Measurements from ENCODE around the gene TCEA2.

The TCEA2 gene

DNA sequence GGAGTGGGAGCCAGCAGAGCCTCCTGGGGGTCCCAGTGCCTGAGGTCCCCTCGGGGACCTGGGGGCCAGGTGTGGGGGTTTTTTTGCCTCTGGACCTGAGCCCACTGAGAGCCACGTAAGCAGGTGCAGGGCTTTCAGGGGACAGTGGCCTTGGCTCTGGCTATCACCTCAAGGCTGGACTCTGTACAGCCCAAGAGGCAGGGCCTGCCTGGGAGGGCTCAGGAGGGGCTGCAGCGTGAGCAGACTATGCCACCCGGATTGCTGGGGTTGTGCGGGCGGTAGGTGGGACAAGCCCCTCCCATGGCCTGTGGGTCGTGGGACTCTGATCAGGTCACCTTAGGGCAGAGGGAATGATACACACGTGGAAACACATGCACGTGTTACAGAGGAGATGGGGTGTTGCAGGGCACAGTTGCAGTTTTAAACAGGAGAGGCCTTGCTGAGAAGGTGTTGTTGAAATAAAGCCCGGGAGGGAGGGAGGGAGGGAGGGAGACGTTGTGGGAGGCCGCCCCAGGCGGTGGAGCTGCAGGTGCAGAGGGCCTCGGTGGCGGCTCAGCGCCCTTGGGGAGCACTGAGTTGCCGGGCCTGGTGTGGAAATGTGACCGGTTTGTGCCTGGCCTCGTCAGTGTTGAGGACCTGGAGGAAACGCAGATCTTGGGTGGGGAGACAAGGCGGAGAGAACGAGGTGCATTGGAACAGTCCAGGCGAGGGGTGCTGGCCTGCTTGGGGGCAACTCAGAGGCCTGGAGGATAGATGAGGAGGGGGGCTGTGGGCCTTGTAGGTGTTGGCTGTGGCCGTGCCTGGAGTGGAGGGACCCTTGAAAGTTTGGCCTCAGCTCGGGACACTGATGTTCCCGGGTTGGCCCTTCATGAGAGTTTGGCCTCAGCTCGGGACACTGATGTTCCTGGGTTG is 2.3 kb downstream of the TCEA2 start:
- DNase-seq (ENCODE audit: insufficient read length, low spot score) (no peak), FAIRE-seq (no peak)
- TF ChIP-seq, protein P1, sequence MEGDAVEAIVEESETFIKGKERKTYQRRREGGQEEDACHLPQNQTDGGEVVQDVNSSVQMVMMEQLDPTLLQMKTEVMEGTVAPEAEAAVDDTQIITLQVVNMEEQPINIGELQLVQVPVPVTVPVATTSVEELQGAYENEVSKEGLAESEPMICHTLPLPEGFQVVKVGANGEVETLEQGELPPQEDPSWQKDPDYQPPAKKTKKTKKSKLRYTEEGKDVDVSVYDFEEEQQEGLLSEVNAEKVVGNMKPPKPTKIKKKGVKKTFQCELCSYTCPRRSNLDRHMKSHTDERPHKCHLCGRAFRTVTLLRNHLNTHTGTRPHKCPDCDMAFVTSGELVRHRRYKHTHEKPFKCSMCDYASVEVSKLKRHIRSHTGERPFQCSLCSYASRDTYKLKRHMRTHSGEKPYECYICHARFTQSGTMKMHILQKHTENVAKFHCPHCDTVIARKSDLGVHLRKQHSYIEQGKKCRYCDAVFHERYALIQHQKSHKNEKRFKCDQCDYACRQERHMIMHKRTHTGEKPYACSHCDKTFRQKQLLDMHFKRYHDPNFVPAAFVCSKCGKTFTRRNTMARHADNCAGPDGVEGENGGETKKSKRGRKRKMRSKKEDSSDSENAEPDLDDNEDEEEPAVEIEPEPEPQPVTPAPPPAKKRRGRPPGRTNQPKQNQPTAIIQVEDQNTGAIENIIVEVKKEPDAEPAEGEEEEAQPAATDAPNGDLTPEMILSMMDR (IDR thresholded peaks at IDR 0.05; ENCODE audit: insufficient read depth, missing control alignments), result no peak

DNA sequence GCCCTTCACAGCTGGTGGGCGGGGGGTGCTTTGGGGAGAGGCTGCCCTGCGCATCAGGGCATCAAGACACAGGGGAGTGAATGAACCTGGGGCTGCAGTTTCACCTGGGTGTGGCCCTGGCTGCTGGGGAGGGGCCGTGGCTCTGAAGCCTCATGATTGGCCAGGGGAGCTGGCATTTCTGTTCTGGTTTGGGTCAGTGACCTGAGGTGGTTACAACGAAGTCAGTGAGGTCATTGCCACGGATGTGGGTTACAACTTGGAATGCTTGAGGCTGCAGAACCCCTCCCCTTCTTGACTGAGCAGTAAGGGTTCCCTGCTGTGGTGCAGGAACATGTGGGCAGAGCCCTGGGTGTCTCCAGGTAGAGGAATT is 3.0 kb downstream of the TCEA2 start:
- DNase-seq (ENCODE audit: insufficient read length, low spot score) (no peak), FAIRE-seq (no peak)
- TF ChIP-seq, protein P1 (IDR thresholded peaks at IDR 0.05; ENCODE audit: insufficient read depth, missing control alignments), result no peak

DNA sequence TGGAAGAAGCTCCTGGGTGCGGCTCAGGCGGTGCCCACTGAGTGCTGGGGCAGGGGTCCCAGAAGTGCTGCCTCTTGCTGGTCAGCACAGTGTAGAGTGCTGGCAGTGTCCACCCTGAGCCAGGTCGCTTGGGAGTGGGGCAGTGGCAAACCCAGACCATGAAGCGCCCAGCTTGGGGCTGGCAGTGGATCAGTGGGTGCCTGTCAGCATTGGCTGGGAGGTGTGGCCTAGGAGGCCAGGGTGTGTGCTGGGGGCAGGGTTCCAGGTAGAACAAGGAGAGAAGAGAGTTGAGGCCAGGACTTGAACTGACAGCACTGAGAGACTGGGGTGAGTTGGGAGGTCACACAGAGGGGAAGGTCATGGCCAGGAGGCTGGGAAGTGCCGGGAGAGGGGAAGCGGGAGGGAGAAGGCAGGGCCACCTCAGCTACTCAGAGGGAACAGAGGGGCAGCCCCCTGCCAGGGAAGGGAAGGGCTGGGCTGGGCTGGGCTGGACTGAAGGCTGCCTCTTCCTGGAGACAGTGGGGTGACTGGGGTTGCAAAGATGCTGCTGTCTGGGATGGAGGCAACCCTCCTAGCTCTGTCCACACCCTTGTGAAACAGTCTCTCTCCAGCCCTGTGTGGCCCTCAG is 4.1 kb downstream of the TCEA2 start:
- DNase-seq (ENCODE audit: insufficient read length, low spot score) (no peak), FAIRE-seq (no peak)
- TF ChIP-seq, protein P1 (IDR thresholded peaks at IDR 0.05; ENCODE audit: insufficient read depth, missing control alignments), result no peak

DNA sequence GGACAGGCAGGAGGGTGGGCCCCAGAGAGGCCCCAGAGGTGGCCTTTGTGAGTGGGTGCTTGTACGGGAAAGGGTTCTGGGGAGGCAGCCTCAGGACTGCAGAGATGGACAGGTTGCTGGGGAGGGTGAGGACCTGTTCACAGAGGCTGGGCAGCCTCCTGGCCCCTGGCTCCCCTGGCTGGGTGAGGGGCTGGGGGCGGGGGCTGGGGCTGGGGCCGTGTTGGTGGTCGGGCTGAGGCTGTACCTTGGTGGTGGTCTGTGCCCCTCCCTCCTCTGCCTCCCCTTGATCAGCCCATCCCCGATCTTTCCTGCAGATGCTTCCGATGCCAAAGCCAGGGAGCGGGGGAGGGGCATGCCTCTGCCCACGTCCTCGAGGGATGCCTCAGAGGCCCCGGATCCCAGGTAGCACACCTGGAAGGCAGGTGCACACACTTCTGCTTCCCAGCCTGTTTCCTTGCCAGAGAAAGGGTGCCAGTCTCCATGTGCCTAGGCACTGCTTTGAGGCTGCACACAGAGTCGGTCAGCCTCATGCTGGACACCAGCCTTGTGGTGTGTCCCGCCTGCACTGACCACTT is 4.8 kb downstream of the TCEA2 start:
- FAIRE-seq (no peak), DNase-seq (ENCODE audit: insufficient read length, low spot score) (no peak)
- TF ChIP-seq, protein P1 (IDR thresholded peaks at IDR 0.05; ENCODE audit: insufficient read depth, missing control alignments), result no peak

DNA sequence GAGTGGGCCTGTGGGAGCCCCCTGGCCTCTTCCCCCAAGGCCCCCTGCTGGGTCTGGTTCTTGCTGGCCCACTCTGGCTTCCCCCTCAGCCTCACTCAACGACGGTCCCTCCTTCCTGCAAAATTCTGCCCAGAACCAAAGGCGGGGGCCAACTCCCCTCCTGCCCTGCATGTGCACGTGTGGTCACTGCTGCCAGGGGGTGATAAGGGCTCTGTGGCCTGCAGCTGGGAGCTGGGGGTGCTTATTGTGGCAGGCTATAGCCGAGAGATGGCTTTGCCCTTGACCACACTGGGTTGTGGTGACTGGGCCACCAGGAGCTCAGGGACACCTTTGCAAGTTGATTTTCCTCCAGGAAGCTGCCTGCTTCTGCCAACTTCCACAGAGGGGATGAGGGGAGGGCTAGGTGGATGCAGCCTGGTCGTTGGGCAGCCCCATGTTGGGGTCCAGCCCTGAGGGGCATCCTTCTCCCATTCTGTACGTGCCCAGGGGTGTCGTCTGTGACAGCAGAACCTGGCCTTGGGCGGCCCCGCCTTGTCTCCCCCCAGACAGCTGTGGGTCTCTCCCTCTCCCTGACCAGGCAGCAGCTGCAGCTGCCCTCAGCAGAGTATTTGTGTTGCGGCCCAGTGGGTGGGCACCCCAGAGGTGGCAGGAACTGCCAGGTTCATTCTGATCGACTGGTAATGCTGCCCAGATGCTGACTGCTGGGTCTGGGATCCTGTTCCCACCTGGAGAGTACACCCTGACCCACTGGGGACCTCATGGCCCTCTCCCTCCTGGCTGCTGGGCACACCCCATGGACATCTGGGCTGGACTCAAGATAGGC is 5.6 kb downstream of the TCEA2 start:
- TF ChIP-seq, protein P1 (IDR thresholded peaks at IDR 0.05; ENCODE audit: insufficient read depth, missing control alignments), result no peak
- DNase-seq (ENCODE audit: insufficient read length, low spot score) (no peak), FAIRE-seq (no peak)

DNA sequence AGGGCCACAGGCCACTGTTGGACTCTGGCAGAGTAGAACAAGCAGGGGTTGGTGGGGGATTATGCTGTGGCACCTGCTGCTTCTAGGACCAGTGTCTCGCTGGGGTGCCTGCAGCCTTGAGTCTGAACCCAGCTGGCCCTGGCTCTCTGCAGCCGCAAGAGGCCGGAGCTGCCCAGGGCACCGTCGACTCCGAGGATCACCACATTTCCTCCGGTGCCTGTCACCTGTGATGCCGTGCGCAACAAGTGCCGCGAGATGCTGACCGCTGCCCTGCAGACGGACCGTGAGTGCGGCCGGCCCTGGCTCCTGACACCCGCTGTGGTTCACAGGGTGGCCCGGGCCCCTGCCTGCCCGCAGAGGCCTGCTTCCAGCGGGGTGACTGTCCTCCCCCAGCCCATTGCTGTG is 6.2 kb downstream of the TCEA2 start:
- no peak for FAIRE-seq
- TF ChIP-seq, protein P1 (IDR thresholded peaks at IDR 0.05; ENCODE audit: insufficient read depth, missing control alignments), result no peak
- DNase-seq (ENCODE audit: insufficient read length, low spot score), result no peak

Measured in D721Med (cell line).